Calu3 (cell line): ENCODE measurements around the gene URB1. TPM values are rescaled to one million over a fixed set of nuclear protein-coding genes. Genes with fewer than 3 reads are reported as not detected.

Experiments used
- BruUV-seq: library from RNA; stranded (reverse); fragments of 400-500 nt; replicated peaks from 2 replicates; lab custom pipeline; 2021; lab: Mats Ljungman, UMichigan
- CTCF ChIA-PET: fragments of 300-600 bp; sonication (Branson Sonifier 250); formaldehyde crosslinking; loops from one replicate; lab custom pipeline; 2022; ENCODE audit warnings: antibody characterized with exemption; lab: Charles Lee
- DNase-seq: peaks from one replicate; pipeline ENCODE4 v3.0.0; 2022
- H3K27ac Mint-ChIP-seq: one replicate; pipeline ENCODE4 v1.8.0; 2022; ENCODE audit warnings: mixed read lengths; ENCODE audit not compliant: unreplicated experiment
- H3K27me3 Mint-ChIP-seq: one replicate; pipeline ENCODE4 v1.8.0; 2022; ENCODE audit warnings: mixed read lengths; ENCODE audit not compliant: unreplicated experiment
- H3K36me3 Mint-ChIP-seq: one replicate; pipeline ENCODE4 v1.8.0; 2022; ENCODE audit warnings: mild to moderate bottlenecking, moderate library complexity, mixed read lengths; ENCODE audit not compliant: insufficient read depth, unreplicated experiment
- H3K4me1 Mint-ChIP-seq: one replicate; pipeline ENCODE4 v1.8.0; 2022; ENCODE audit warnings: mild to moderate bottlenecking, low read depth, mixed read lengths; ENCODE audit not compliant: unreplicated experiment
- H3K4me3 Mint-ChIP-seq: one replicate; pipeline ENCODE4 v1.8.0; 2022; ENCODE audit warnings: mild to moderate bottlenecking, low read depth, moderate library complexity, mixed read lengths; ENCODE audit not compliant: unreplicated experiment
- H3K9me3 Mint-ChIP-seq: one replicate; pipeline ENCODE4 v1.8.0; 2022; ENCODE audit warnings: low read depth, mixed read lengths; ENCODE audit not compliant: unreplicated experiment
- intact Hi-C: fragments of 100-400 bp; cut with micrococcal nuclease; formaldehyde crosslinking; loops from one replicate; pipeline ENCODE4 v1.10.0; 2022; ENCODE audit not compliant: unreplicated experiment
- total RNA-seq: library from RNA; stranded (reverse); gene quantifications from 2 replicates; pipeline ENCODE4 v1.2.3, GENCODE V29; 2022
- TF ChIP-seq, protein P1 (sequence below): fragments of 200-600 bp; IDR thresholded peaks from one replicate; pipeline ENCODE4 v1.8.0; 2022; ENCODE audit warnings: antibody characterized with exemption; ENCODE audit not compliant: unreplicated experiment

Gene URB1
- total RNA-seq, 1 experiment from 2014 or later = 16.5 TPM

- CTCF ChIA-PET = interaction anchor here (0.6 to 1.4 kb wide), 3 partner anchors 13 to 211 kb away, joined by 3 to 4 read pairs (median 3); no protein-coding TSS in a partner anchor
- Mint-ChIP-seq H3K36me3 (peaks cover 10% of the 10 kb centered on the region), H3K4me3 (no peak overlapping the region), H3K27me3 (peaks cover 33% of the 10 kb centered on the region), H3K27ac (no peak overlapping the region), H3K9me3 (no peaks in the 10 kb centered on the region), H3K4me1 (peaks cover 14% of the 10 kb centered on the region)
- BruUV-seq = no TSS peak
- DNase-seq = peak; percentile 8
- TF ChIP-seq, protein P1, sequence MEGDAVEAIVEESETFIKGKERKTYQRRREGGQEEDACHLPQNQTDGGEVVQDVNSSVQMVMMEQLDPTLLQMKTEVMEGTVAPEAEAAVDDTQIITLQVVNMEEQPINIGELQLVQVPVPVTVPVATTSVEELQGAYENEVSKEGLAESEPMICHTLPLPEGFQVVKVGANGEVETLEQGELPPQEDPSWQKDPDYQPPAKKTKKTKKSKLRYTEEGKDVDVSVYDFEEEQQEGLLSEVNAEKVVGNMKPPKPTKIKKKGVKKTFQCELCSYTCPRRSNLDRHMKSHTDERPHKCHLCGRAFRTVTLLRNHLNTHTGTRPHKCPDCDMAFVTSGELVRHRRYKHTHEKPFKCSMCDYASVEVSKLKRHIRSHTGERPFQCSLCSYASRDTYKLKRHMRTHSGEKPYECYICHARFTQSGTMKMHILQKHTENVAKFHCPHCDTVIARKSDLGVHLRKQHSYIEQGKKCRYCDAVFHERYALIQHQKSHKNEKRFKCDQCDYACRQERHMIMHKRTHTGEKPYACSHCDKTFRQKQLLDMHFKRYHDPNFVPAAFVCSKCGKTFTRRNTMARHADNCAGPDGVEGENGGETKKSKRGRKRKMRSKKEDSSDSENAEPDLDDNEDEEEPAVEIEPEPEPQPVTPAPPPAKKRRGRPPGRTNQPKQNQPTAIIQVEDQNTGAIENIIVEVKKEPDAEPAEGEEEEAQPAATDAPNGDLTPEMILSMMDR = no peak
- intact Hi-C loops = loop anchor here (2.0 kb wide), 1 partner anchor 152 kb away; no protein-coding TSS in a partner anchor
Observed at GRCh38 chr21:32414579-32415358, 22.0 kb upstream of the URB1 start.

GRCh38 chr21:32413697-32414578, 21.1 kb upstream of the URB1 start:
- no peak for DNase-seq

DNA sequence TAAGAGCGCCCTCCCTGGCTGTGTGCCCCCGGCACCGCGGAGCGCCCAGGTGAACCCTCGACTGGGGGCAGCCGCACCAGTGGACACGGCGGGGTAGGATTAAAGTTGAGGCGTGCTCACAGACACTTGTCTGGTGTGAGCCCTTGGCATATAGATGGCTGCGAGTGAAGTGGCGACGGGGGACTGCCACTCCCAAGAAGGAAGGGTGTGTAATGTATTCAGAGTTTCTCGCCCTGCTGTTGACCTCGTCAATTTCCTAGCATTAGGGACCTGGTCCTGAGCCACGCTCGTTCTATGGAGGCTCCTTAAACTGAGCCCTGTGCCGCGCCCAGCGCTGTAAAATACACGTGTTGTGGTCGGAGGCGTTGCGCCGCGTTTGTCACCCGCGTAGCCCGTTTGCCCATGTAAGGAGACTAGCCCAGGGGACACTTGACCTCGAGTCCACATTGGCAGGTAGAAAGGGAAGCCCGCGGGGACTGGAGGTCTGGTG, 20.2 kb upstream of the URB1 start:
- Mint-ChIP-seq H3K4me3 (peak overlapping the region; percentile 79), H3K27me3 (peaks cover 47% of the 10 kb centered on the region), H3K9me3 (no peaks in the 10 kb centered on the region), H3K36me3 (peaks cover 10% of the 10 kb centered on the region), H3K27ac (peak overlapping the region; percentile 23), H3K4me1 (peaks cover 14% of the 10 kb centered on the region)
- TF ChIP-seq, protein P1 = no peak
- peak; percentile 4 for DNase-seq
- no TSS peak for BruUV-seq
- CTCF ChIA-PET = no interaction called here
- intact Hi-C loops = no loop called here

More at GRCh38 chr21:32413697-32414578, 21.1 kb upstream of the URB1 start:
- H3K27me3 Mint-ChIP-seq = peaks cover 42% of the 10 kb centered on the region
- peaks cover 14% of the 10 kb centered on the region for H3K4me1 Mint-ChIP-seq
- H3K36me3 Mint-ChIP-seq = peaks cover 10% of the 10 kb centered on the region
- no peaks in the 10 kb centered on the region for H3K9me3 Mint-ChIP-seq
- peak overlapping the region; percentile 79 for H3K4me3 Mint-ChIP-seq
- H3K27ac Mint-ChIP-seq = no peak overlapping the region
- BruUV-seq = TSS peak; percentile 21
- TF ChIP-seq, protein P1 = no peak
- CTCF ChIA-PET = interaction anchor here (0.6 to 1.2 kb wide), 2 partner anchors 12 to 212 kb away, joined by 3 to 4 read pairs; no protein-coding TSS in a partner anchor
- intact Hi-C loops = loop anchor here (2.0 kb wide), 1 partner anchor 153 kb away; no protein-coding TSS in a partner anchor
